HG02571 (cell line): Measurements from ENCODE around the gene CIDEA.

Experiments
- ATAC-seq: cut with Tn5 transposase; IDR thresholded peaks from one replicate; pipeline ENCODE4 v1.9.1; 2021; ENCODE audit warnings: mild to moderate bottlenecking, moderate library complexity; ENCODE audit not compliant: unreplicated experiment

CIDEA gene

GRCh38 chr18:12295389-12296086 lies 41.4 kb downstream of the CIDEA start:
- ATAC-seq = no peak

- ATAC-seq = no peak
Measured at GRCh38 chr18:12296087-12296403, 41.9 kb downstream of the CIDEA start.

GRCh38 chr18:12296457-12296856 lies 42.3 kb downstream of the CIDEA start:
- ATAC-seq = no peak

GRCh38 chr18:12299862-12300261 lies 45.7 kb downstream of the CIDEA start:
- no peak for ATAC-seq

- ATAC-seq = no peak
Measured at GRCh38 chr18:12301263-12302005, 47.3 kb downstream of the CIDEA start.

GRCh38 chr18:12302391-12303147 lies 48.4 kb downstream of the CIDEA start:
- no peak for ATAC-seq

GRCh38 chr18:12304351-12305210 lies 50.4 kb downstream of the CIDEA start:
- no peak for ATAC-seq

GRCh38 chr18:12305211-12305610 lies 51.0 kb downstream of the CIDEA start:
- ATAC-seq = no peak

GRCh38 chr18:12305930-12306629 lies 51.9 kb downstream of the CIDEA start:
- no peak for ATAC-seq

GRCh38 chr18:12306752-12307700 lies 52.9 kb downstream of the CIDEA start:
- ATAC-seq = peak; percentile 19

- peak; percentile 52 for ATAC-seq
Measured at GRCh38 chr18:12307701-12308385, 53.7 kb downstream of the CIDEA start, which contains the start of gene TUBB6. Gene TUBB6, plus strand, starts transcription at chr18:12308241. Its CDS starts 52 bp downstream, at chr18:12308293.

- peak; percentile 59 for ATAC-seq
Measured at GRCh38 chr18:12308386-12309100, 54.4 kb downstream of the CIDEA start.

GRCh38 chr18:12309683-12310198 lies 55.6 kb downstream of the CIDEA start:
- no peak for ATAC-seq

GRCh38 chr18:12310762-12311161 lies 56.6 kb downstream of the CIDEA start:
- no peak for ATAC-seq

GRCh38 chr18:12312976-12313375 lies 58.8 kb downstream of the CIDEA start:
- no peak for ATAC-seq

GRCh38 chr18:12313530-12314245 lies 59.5 kb downstream of the CIDEA start:
- ATAC-seq = no peak
